Activated CD8-positive, alpha-beta memory T cell treated with anti-CD3 and anti-CD28 coated beads, Interleukin-2, amount 10 ng/mL, durations not matched to agents 7 days and 5 days (primary cell): ENCODE results near the gene OPALIN. TPM values are rescaled to one million over a fixed set of nuclear protein-coding genes. Genes with fewer than 3 reads are reported as not detected.

Experiments used
- ATAC-seq: fragments of 150-1000 bp; cut with Tn5 transposase; one replicate; pipeline ENCODE4 v1.10.0; 2021; ENCODE audit warnings: moderate library complexity
- CTCF ChIA-PET: fragments of 350-600 bp; sonication (Branson Sonifier 250); formaldehyde crosslinking; loops from one replicate; lab custom pipeline; 2021; ENCODE audit warnings: antibody characterized with exemption; lab: Charles Lee
- DNase-seq: peaks from one replicate; pipeline ENCODE4 v3.0.0-alpha.2; 2020
- H3K27ac Mint-ChIP-seq: one replicate; pipeline ENCODE4 v1.8.0; 2021; ENCODE audit warnings: mild to moderate bottlenecking, mixed read lengths
- H3K27me3 Mint-ChIP-seq: one replicate; pipeline ENCODE4 v1.8.0; 2021; ENCODE audit warnings: mixed read lengths
- H3K36me3 Mint-ChIP-seq: one replicate; pipeline ENCODE4 v1.8.0; 2021; ENCODE audit warnings: mild to moderate bottlenecking, mixed read lengths
- H3K4me1 Mint-ChIP-seq: one replicate; pipeline ENCODE4 v1.8.0; 2021; ENCODE audit warnings: mixed read lengths
- H3K4me3 Mint-ChIP-seq: one replicate; pipeline ENCODE4 v1.8.0; 2021; ENCODE audit warnings: mild to moderate bottlenecking, moderate library complexity, mixed read lengths
- H3K9me3 Mint-ChIP-seq: one replicate; pipeline ENCODE4 v1.8.0; 2022; ENCODE audit warnings: low read depth, mixed read lengths
- total RNA-seq, 2 experiments: library from RNA; stranded (reverse); gene quantifications; one replicate each; pipeline ENCODE4 v1.2.3, GENCODE V29; 2021

The OPALIN gene, protein sequence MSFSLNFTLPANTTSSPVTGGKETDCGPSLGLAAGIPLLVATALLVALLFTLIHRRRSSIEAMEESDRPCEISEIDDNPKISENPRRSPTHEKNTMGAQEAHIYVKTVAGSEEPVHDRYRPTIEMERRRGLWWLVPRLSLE
- not detected for total RNA-seq

DNA sequence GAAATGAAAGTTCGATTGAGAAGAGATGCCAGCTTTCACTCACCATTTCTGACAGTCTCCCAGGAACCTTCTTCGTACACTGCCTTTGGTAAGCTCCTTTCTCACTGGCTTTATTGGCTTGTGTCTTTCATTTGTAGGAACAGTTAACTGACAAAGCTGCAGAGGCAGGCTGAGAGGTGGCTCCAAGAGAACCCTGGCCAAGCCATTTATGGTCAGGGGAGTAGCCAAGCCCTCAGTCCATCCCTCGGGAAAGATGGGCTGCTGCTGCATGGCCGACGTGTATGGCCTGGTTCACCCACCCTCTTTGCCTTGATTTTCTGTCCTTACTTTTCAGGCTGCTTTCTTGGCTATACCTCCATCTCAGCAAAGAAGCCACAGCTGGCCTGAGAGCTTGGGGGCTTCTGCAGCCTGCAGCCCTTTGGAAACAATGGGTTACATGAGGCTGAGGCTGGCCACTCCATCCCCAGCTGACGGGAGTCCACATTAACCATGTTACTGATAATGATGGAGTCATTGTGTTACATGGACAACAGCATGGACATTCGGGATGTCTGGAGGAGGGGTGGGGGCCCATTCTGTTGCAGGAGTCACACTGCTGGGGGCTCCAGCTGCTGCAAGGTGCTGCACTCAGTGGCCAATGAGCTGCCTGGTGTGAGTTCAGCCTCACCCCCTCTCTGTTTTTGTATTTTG lies at the start of gene OPALIN:
TSS of gene OPALIN (minus strand) at position 152 of the 690 bp plus-strand sequence. CDS start at position 46, 106 bp downstream.
- no peaks in the 10 kb centered on the region for H3K9me3 Mint-ChIP-seq
- H3K4me1 Mint-ChIP-seq = no peaks in the 10 kb centered on the region
- ATAC-seq (no peak), DNase-seq (no peak)
- H3K4me3 Mint-ChIP-seq = no peak within 1 kb of the TSS
- H3K36me3 Mint-ChIP-seq = no peaks in the 10 kb centered on the region
- no peak within 1 kb of the TSS for H3K27ac Mint-ChIP-seq
- peaks cover 37% of the 10 kb centered on the region for H3K27me3 Mint-ChIP-seq
- CTCF ChIA-PET = interaction anchor here (1.5 to 2.1 kb wide), 2 partner anchors 11 to 16 kb away, joined by 4 to 7 read pairs; no protein-coding TSS in a partner anchor

DNA sequence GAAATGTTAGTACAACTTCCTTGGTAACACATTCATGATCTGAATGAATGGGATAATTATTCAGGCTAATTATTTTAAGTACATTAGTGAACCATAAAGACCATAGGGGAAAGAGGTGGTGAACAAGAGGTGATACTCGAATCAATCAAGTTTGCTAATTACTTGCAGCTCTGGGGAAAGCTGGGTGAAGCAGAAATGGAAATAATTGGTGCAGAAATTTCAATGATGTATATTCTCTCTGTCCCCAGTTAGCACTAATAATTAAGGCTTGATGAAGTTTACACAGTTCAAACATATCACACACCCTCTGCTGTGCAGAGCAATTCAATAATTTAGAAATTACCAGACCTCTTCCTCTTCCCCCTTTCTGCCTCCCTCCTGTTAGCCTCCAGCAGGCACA lies 49.4 kb upstream of the OPALIN start:
- H3K27me3 Mint-ChIP-seq = peaks cover 37% of the 10 kb centered on the region
- no peak overlapping the region for H3K27ac Mint-ChIP-seq
- H3K36me3 Mint-ChIP-seq = no peaks in the 10 kb centered on the region
- H3K4me3 Mint-ChIP-seq = no peak overlapping the region
- H3K9me3 Mint-ChIP-seq = no peaks in the 10 kb centered on the region
- CTCF ChIA-PET = no interaction called here
- H3K4me1 Mint-ChIP-seq = no peaks in the 10 kb centered on the region
- no peak for DNase-seq
- no peak for ATAC-seq

- no peak overlapping the region for H3K4me3 Mint-ChIP-seq
- no peak for DNase-seq
- no peaks in the 10 kb centered on the region for H3K4me1 Mint-ChIP-seq
- peaks cover 37% of the 10 kb centered on the region for H3K27me3 Mint-ChIP-seq
- ATAC-seq = no peak
- no peak overlapping the region for H3K27ac Mint-ChIP-seq
- H3K9me3 Mint-ChIP-seq = no peaks in the 10 kb centered on the region
- no peaks in the 10 kb centered on the region for H3K36me3 Mint-ChIP-seq
- CTCF ChIA-PET = no interaction called here
These were observed 48.8 kb upstream of the OPALIN start for GRCh38 chr10:96407560-96408069.

DNA sequence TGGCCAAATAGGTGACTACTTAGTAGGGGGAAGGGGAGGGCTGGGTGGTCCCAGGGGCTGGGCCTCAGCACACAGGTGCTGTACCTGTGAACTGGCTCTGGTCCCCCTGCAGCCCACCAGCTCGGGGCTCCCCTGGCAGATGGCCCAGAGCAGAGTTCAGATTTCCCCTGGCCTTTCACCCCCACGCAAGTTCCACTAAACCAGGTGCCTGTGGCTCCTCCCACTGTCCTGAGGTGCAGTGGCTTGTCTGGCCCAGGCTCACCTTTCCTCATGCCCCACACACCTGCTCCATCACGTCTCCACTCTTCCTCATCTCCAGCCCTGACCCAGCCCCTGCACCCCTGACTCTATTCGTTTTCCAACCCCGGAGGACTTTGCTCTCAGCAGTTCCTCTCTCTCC lies 47.3 kb upstream of the OPALIN start:
- peaks cover 44% of the 10 kb centered on the region for H3K27me3 Mint-ChIP-seq
- H3K4me1 Mint-ChIP-seq = no peaks in the 10 kb centered on the region
- no peaks in the 10 kb centered on the region for H3K9me3 Mint-ChIP-seq
- CTCF ChIA-PET = no interaction called here
- DNase-seq (no peak), ATAC-seq (no peak)
- H3K36me3 Mint-ChIP-seq = no peaks in the 10 kb centered on the region
- no peak overlapping the region for H3K27ac Mint-ChIP-seq
- no peak overlapping the region for H3K4me3 Mint-ChIP-seq

DNA sequence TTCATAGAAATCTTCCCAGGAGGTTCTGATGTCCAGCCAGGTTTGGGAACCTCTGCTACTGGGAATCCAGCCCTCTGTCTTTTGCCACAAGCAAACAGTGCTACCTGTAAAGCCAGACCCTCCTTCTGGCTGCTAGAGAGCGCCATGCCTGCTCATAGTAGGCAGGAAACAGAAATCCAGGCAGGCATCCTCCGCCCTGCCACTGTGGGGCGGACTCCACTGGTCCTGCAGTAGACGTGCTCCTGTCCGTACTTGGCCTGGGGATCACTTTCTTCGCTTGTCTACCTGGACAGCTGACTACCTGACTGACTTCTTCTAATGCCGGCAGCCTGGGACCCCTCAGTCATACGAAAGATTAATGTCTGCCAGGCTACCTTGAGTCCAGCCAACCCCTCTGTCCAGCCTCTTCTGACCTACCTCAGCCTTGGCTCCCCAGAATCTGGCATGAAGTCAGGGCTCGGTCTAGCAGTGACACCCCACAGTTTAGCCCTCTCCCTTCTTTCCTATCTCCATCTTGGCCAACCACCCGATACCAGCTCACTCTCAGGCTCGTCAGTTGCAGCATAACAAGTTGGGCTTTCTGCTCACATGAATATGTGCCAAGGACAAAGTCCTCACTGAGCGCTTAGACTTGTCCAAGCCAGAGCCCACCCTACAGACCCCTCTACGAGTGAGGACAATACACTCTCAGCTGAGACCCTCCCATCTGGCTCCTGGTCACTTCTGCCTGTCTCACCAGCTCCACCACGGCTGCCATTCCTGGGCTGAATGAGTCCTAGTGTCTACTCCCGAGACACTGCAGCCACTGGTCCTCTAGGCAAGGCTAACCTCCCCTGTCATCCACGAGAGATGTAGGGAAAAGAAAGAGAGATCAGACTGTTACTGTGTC lies 43.9 kb upstream of the OPALIN start:
- H3K4me1 Mint-ChIP-seq = no peaks in the 10 kb centered on the region
- no peak overlapping the region for H3K4me3 Mint-ChIP-seq
- no peaks in the 10 kb centered on the region for H3K36me3 Mint-ChIP-seq
- no peaks in the 10 kb centered on the region for H3K9me3 Mint-ChIP-seq
- no peak for DNase-seq
- CTCF ChIA-PET = no interaction called here
- peaks cover 59% of the 10 kb centered on the region for H3K27me3 Mint-ChIP-seq
- no peak for ATAC-seq
- no peak overlapping the region for H3K27ac Mint-ChIP-seq

DNA sequence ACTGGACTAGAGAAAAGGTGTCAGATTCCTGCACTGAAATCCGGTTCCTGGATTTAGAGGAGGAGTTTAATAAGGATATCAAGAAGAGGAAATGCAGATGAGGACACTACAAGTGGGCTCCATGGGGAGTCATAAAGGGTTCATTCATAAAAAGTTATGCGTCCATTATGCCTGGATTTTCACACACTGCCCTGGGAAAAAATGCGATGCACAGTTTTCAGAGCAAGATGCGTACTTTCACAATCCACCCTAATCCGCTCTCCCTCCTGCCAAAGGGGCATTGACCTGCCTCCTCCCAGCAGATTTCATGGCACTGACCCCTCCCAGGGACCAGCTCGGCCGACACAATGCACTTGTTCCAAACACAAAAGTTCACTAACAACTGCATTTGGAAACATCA lies 42.2 kb upstream of the OPALIN start:
- CTCF ChIA-PET = no interaction called here
- H3K9me3 Mint-ChIP-seq = no peaks in the 10 kb centered on the region
- H3K36me3 Mint-ChIP-seq = no peaks in the 10 kb centered on the region
- ATAC-seq (no peak), DNase-seq (no peak)
- no peak overlapping the region for H3K4me3 Mint-ChIP-seq
- no peak overlapping the region for H3K27ac Mint-ChIP-seq
- H3K4me1 Mint-ChIP-seq = no peaks in the 10 kb centered on the region
- peaks cover 54% of the 10 kb centered on the region for H3K27me3 Mint-ChIP-seq

- Mint-ChIP-seq H3K4me3 (no peak overlapping the region), H3K36me3 (no peaks in the 10 kb centered on the region), H3K9me3 (no peaks in the 10 kb centered on the region), H3K27me3 (peaks cover 57% of the 10 kb centered on the region), H3K4me1 (no peaks in the 10 kb centered on the region), H3K27ac (no peak overlapping the region)
- CTCF ChIA-PET = no interaction called here
- DNase-seq (no peak), ATAC-seq (no peak)
These were observed 41.7 kb upstream of the OPALIN start for GRCh38 chr10:96400465-96400864.

DNA sequence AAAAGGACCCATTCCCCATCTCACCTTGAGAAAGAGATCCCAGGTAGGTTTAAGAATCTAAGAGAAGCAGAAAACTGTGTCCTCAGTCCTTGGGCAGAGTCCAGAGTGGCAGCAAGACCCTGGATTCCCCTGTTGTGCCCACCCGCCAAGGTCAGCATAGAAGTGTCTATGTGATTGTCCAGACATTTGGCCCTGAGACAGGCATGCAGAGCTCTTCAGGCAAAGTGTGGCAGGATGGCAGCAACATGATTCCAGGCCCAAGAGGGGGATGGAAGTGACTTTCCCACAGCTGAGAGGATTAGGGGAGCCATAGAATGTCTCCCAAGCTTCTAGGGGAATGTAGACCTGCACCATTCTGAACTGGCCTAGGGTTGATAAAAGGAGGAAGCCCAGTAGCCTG lies 39.1 kb upstream of the OPALIN start:
- DNase-seq (no peak), ATAC-seq (no peak)
- H3K27me3 Mint-ChIP-seq = peaks cover 63% of the 10 kb centered on the region
- H3K36me3 Mint-ChIP-seq = no peaks in the 10 kb centered on the region
- H3K4me3 Mint-ChIP-seq = no peak overlapping the region
- CTCF ChIA-PET = interaction anchor here (1.3 kb wide), 1 partner anchor 23 kb away, joined by 3 read pairs; no protein-coding TSS in a partner anchor
- no peak overlapping the region for H3K27ac Mint-ChIP-seq
- no peaks in the 10 kb centered on the region for H3K9me3 Mint-ChIP-seq
- H3K4me1 Mint-ChIP-seq = no peaks in the 10 kb centered on the region

- peaks cover 52% of the 10 kb centered on the region for H3K27me3 Mint-ChIP-seq
- no peaks in the 10 kb centered on the region for H3K4me1 Mint-ChIP-seq
- peak; percentile 92 for ATAC-seq
- peak; percentile 71 for DNase-seq
- CTCF ChIA-PET = interaction anchor here (0.7 to 3.5 kb wide), 11 partner anchors 20 to 629 kb away, joined by 3 to 11 read pairs (median 3); partner anchors contain the start of genes PIK3AP1 and TLL2
- no peaks in the 10 kb centered on the region for H3K9me3 Mint-ChIP-seq
- H3K27ac Mint-ChIP-seq = no peak overlapping the region
- no peak overlapping the region for H3K4me3 Mint-ChIP-seq
- H3K36me3 Mint-ChIP-seq = no peaks in the 10 kb centered on the region
These were observed 37.4 kb upstream of the OPALIN start for GRCh38 chr10:96395931-96396877.

DNA sequence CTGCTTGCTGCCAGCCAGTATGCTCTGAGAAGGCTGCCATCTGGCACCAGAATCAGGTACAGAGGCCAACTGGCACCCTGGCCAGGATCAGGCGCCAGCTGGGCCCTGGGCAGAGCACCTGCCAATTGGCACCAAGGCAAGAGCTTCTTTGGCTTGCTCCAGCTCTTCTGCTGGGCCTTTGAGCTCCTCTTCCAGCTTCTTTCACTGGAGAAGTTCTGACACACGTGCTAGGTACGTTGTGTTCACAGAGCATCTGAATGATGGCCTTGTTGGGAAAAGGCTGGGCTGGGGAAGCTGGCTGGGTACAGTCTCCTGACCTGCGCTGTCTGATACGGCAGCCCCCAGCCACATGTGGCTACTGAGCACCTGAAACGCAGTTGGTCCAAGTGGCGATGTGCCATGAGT lies 31.7 kb upstream of the OPALIN start:
- H3K9me3 Mint-ChIP-seq = no peaks in the 10 kb centered on the region
- peaks cover 36% of the 10 kb centered on the region for H3K27me3 Mint-ChIP-seq
- no peak overlapping the region for H3K4me3 Mint-ChIP-seq
- H3K4me1 Mint-ChIP-seq = no peaks in the 10 kb centered on the region
- no peak for DNase-seq
- ATAC-seq = no peak
- CTCF ChIA-PET = no interaction called here
- no peak overlapping the region for H3K27ac Mint-ChIP-seq
- H3K36me3 Mint-ChIP-seq = no peaks in the 10 kb centered on the region

- CTCF ChIA-PET = no interaction called here
- ATAC-seq = no peak
- Mint-ChIP-seq H3K4me1 (no peaks in the 10 kb centered on the region), H3K9me3 (no peaks in the 10 kb centered on the region), H3K27me3 (peaks cover 31% of the 10 kb centered on the region), H3K36me3 (no peaks in the 10 kb centered on the region), H3K4me3 (no peak overlapping the region), H3K27ac (no peak overlapping the region)
- no peak for DNase-seq
These were observed 31.0 kb upstream of the OPALIN start for GRCh38 chr10:96389785-96390184.

GRCh38 chr10:96387601-96388000 lies 28.8 kb upstream of the OPALIN start:
- ATAC-seq = no peak
- no peak overlapping the region for H3K4me3 Mint-ChIP-seq
- CTCF ChIA-PET = no interaction called here
- no peaks in the 10 kb centered on the region for H3K9me3 Mint-ChIP-seq
- H3K36me3 Mint-ChIP-seq = no peaks in the 10 kb centered on the region
- H3K27ac Mint-ChIP-seq = no peak overlapping the region
- DNase-seq = no peak
- no peaks in the 10 kb centered on the region for H3K4me1 Mint-ChIP-seq
- peaks cover 22% of the 10 kb centered on the region for H3K27me3 Mint-ChIP-seq
